ENCODE data around the gene LMAN1L. TPM values are rescaled to one million over a fixed set of nuclear protein-coding genes. Genes with fewer than 3 reads are reported as not detected.

Gene LMAN1L
- total RNA-seq, 4 donors from 2014 or later, result 0.29 to 1.3 TPM; not detected in 2

GRCh38 chr15:74844319-74845207 lies 31.9 kb downstream of the LMAN1L start:
- WGBS, 2 donors, result 67 to 72% methylated on average over 12 of the region's 12 CpGs
- no peak overlapping the region for H3K4me3 ChIP-seq (ENCODE audit: low read depth, poor library complexity, severe bottlenecking)
- no peak for DNase-seq (ENCODE audit: low spot score in 2 of 2)
- intact Hi-C loops (cut with DNase I; ENCODE audit: low total_unique reads), result loop anchor here (10.0 kb wide), 1 partner anchor 50 kb away; the partner anchor contains the start of gene MPI
- TF ChIP-seq POLR2A (IDR thresholded peaks at IDR 0.05) (no peak), CTCF (IDR thresholded peaks at IDR 0.05) (no peak)

GRCh38 chr15:74845208-74845568 lies 32.6 kb downstream of the LMAN1L start:
- H3K4me3 ChIP-seq (ENCODE audit: low read depth, poor library complexity, severe bottlenecking), result no peak overlapping the region
- intact Hi-C loops (cut with DNase I; ENCODE audit: low total_unique reads), result loop anchor here (10.0 kb wide), 1 partner anchor 50 kb away; the partner anchor contains the start of gene MPI
- WGBS, 2 donors, result 57 to 60% methylated on average over 5 of the region's 5 CpGs
- no peak for DNase-seq (ENCODE audit: low spot score in 2 of 2)
- no peak for TF ChIP-seq CTCF (IDR thresholded peaks at IDR 0.05)
- TF ChIP-seq POLR2A (IDR thresholded peaks at IDR 0.05), result no peak

- intact Hi-C loops (cut with DNase I; ENCODE audit: low total_unique reads), result loop anchor here (10.0 kb wide), 1 partner anchor 49 kb away; the partner anchor contains the start of gene MPI
- WGBS, 2 donors, result 87 to 88% methylated on average over 4 of the region's 4 CpGs
- H3K4me3 ChIP-seq (ENCODE audit: low read depth, poor library complexity, severe bottlenecking), result no peak overlapping the region
- DNase-seq (ENCODE audit: low spot score in 2 of 2), result no peak
- TF ChIP-seq POLR2A (IDR thresholded peaks at IDR 0.05), result no peak
- TF ChIP-seq CTCF (IDR thresholded peaks at IDR 0.05), result no peak
Observed at GRCh38 chr15:74845581-74845980, 32.9 kb downstream of the LMAN1L start.

- no peak for DNase-seq (ENCODE audit: low spot score in 2 of 2)
- WGBS, 2 donors, result 79 to 90% methylated on average over 3 of the region's 3 CpGs
- intact Hi-C loops (cut with DNase I; ENCODE audit: low total_unique reads), result loop anchor here (10.0 kb wide), 1 partner anchor 47 kb away; the partner anchor contains the start of gene MPI
- TF ChIP-seq POLR2A (IDR thresholded peaks at IDR 0.05) (no peak), CTCF (IDR thresholded peaks at IDR 0.05) (no peak)
- H3K4me3 ChIP-seq (ENCODE audit: low read depth, poor library complexity, severe bottlenecking), result no peak overlapping the region
Observed at GRCh38 chr15:74847432-74847831, 34.8 kb downstream of the LMAN1L start.

- no peak overlapping the region for H3K4me3 ChIP-seq (ENCODE audit: low read depth, poor library complexity, severe bottlenecking)
- no peak for TF ChIP-seq CTCF (IDR thresholded peaks at IDR 0.05)
- no peak for TF ChIP-seq POLR2A (IDR thresholded peaks at IDR 0.05)
- no peak for DNase-seq (ENCODE audit: low spot score in 2 of 2)
- WGBS, 2 donors, result 94 to 95% methylated on average over 4 of the region's 4 CpGs
- intact Hi-C loops (cut with DNase I; ENCODE audit: low total_unique reads), result no loop called here
Observed at GRCh38 chr15:74850393-74850792, 37.8 kb downstream of the LMAN1L start.
